PC-9 (cell line): ENCODE results near the gene CRHR2.

Source experiments
- EZH2 ChIP-seq: fragments of 200-600 bp; sonication (generic); IDR thresholded peaks from 2 replicates; pipeline ENCODE4 v1.8.0; 2017; ENCODE audit warnings: antibody characterized with exemption, low read depth
- TF ChIP-seq, protein P1 (sequence below): fragments of 200-600 bp; sonication (generic); conservative IDR thresholded peaks from 2 replicates; pipeline ENCODE4 v1.6.1; 2017; ENCODE audit warnings: mixed run types, antibody characterized with exemption, mild to moderate bottlenecking, moderate library complexity

DNA sequence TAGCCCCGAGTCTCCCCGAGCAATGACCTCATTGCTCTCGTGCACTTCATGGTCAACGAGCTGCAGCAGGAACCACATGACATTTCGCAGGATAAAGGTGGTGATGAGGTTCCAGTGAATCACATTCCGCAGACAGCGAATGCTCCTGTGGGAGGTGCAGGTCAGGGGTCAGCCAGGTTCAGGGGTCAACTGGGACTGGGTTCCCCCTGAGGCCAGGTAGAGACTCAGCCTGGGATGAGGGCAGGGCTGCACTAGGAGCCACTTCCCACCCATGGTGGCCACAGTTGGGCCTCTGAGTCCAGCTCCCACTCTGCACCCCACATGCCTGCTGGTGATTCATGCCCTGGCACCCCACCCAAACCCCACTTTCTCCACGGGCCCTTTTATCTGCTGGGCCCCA lies 17.2 kb downstream of the CRHR2 start:
- TF ChIP-seq, protein P1, sequence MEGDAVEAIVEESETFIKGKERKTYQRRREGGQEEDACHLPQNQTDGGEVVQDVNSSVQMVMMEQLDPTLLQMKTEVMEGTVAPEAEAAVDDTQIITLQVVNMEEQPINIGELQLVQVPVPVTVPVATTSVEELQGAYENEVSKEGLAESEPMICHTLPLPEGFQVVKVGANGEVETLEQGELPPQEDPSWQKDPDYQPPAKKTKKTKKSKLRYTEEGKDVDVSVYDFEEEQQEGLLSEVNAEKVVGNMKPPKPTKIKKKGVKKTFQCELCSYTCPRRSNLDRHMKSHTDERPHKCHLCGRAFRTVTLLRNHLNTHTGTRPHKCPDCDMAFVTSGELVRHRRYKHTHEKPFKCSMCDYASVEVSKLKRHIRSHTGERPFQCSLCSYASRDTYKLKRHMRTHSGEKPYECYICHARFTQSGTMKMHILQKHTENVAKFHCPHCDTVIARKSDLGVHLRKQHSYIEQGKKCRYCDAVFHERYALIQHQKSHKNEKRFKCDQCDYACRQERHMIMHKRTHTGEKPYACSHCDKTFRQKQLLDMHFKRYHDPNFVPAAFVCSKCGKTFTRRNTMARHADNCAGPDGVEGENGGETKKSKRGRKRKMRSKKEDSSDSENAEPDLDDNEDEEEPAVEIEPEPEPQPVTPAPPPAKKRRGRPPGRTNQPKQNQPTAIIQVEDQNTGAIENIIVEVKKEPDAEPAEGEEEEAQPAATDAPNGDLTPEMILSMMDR, result no peak
- TF ChIP-seq EZH2, result no peak
